Neutrophil (primary cell): ENCODE measurements around the gene CCDC171.

Experiments
- H3K27ac ChIP-seq: fragments of 200-600 bp; sonication (generic); 2 replicates; pipeline ENCODE4 v1.5.1; 2016; ENCODE audit warnings: mild to moderate bottlenecking, moderate library complexity
- H3K27me3 ChIP-seq: fragments of 200-600 bp; sonication (generic); 2 replicates; pipeline ENCODE4 v1.6.0; 2016; ENCODE audit warnings: mild to moderate bottlenecking
- H3K36me3 ChIP-seq: fragments of 200-600 bp; sonication (generic); 2 replicates; pipeline ENCODE4 v1.5.1; 2017
- H3K4me1 ChIP-seq, 2 experiments: fragments of 200-600 bp in 1 of 2; sonication (generic) in 1 of 2; 1 replicate in 1 of 2; 2 replicates in 1 of 2; pipeline versions ENCODE4 v1.5.1 to v1.6.1; 2013 to 2016; ENCODE audit warnings: low read depth in 1 of 2, low read length in 1 of 2, mild to moderate bottlenecking in 1 of 2, moderate library complexity in 1 of 2; ENCODE audit not compliant: control insufficient read depth in 1 of 2, insufficient read depth in 1 of 2
- H3K4me3 ChIP-seq, 2 experiments: fragments of 200-600 bp in 1 of 2; sonication (generic) in 1 of 2; 1 replicate in 1 of 2; 2 replicates in 1 of 2; pipeline ENCODE4 v1.5.1; 2013 to 2016; ENCODE audit warnings: low read depth in 1 of 2, low read length in 1 of 2, mild to moderate bottlenecking in 1 of 2, moderate library complexity in 1 of 2
- H3K9me3 ChIP-seq: fragments of 200-600 bp; sonication (generic); 2 replicates; pipeline ENCODE4 v1.5.1; 2016
- TF ChIP-seq, protein P1 (sequence below): fragments of 200-600 bp; sonication (generic); IDR thresholded peaks from 2 replicates; pipeline ENCODE4 v1.5.1; 2016; ENCODE audit warnings: antibody characterized with exemption

CCDC171 gene

GRCh38 chr9:15512889-15513288 lies 40.0 kb upstream of the CCDC171 start:
- peaks cover 27 to 37% of the 10 kb centered on the region in 2 experiments for H3K4me1 ChIP-seq

DNA sequence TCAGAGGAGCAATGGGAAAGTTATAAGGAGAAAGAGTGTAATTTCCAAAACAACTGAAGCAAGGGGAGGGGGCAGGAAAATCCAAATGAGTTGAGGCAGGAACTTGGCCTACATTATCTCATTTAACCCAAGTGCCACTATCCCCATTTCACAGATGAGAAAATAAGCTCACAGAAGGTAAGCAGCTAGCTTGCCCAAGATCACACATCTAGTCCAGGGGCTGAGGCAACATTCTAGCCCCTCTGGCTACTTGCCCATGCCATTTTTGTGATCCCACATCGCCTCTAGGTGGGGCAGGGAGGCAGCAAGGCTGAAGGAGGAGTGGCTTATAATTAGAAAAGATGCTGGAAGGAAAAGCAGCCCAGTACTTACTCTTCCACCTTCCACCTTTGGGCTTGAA lies 39.5 kb upstream of the CCDC171 start:
- Histone ChIP-seq H3K27ac (peak overlapping the region; percentile 52), H3K4me1 (peaks cover 27 to 37% of the 10 kb centered on the region in 2 experiments), H3K36me3 (peaks cover 6% of the 10 kb centered on the region), H3K4me3 (no peak overlapping the region), H3K27me3 (no peaks in the 10 kb centered on the region), H3K9me3 (no peaks in the 10 kb centered on the region)
- TF ChIP-seq, protein P1, sequence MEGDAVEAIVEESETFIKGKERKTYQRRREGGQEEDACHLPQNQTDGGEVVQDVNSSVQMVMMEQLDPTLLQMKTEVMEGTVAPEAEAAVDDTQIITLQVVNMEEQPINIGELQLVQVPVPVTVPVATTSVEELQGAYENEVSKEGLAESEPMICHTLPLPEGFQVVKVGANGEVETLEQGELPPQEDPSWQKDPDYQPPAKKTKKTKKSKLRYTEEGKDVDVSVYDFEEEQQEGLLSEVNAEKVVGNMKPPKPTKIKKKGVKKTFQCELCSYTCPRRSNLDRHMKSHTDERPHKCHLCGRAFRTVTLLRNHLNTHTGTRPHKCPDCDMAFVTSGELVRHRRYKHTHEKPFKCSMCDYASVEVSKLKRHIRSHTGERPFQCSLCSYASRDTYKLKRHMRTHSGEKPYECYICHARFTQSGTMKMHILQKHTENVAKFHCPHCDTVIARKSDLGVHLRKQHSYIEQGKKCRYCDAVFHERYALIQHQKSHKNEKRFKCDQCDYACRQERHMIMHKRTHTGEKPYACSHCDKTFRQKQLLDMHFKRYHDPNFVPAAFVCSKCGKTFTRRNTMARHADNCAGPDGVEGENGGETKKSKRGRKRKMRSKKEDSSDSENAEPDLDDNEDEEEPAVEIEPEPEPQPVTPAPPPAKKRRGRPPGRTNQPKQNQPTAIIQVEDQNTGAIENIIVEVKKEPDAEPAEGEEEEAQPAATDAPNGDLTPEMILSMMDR: no peak

More at GRCh38 chr9:15512889-15513288, 40.0 kb upstream of the CCDC171 start:
- Histone ChIP-seq H3K36me3 (peaks cover 10% of the 10 kb centered on the region), H3K4me3 (no peak overlapping the region), H3K9me3 (no peaks in the 10 kb centered on the region), H3K27me3 (no peaks in the 10 kb centered on the region), H3K27ac (peak overlapping the region; percentile 52)
- TF ChIP-seq, protein P1: no peak

GRCh38 chr9:15519831-15520230 lies 33.0 kb upstream of the CCDC171 start:
- TF ChIP-seq, protein P1: no peak
- Histone ChIP-seq H3K4me1 (no peaks in the 10 kb centered on the region), H3K27me3 (no peaks in the 10 kb centered on the region), H3K9me3 (no peaks in the 10 kb centered on the region), H3K27ac (no peak overlapping the region), H3K36me3 (no peaks in the 10 kb centered on the region), H3K4me3 (no peak overlapping the region)

- H3K27ac ChIP-seq: no peak overlapping the region
- H3K9me3 ChIP-seq: no peaks in the 10 kb centered on the region
- H3K4me3 ChIP-seq: no peak overlapping the region
- H3K27me3 ChIP-seq: no peaks in the 10 kb centered on the region
- no peaks in the 10 kb centered on the region for H3K4me1 ChIP-seq
- TF ChIP-seq, protein P1: no peak
- no peaks in the 10 kb centered on the region for H3K36me3 ChIP-seq
Measured at GRCh38 chr9:15521254-15521653, 31.6 kb upstream of the CCDC171 start.

DNA sequence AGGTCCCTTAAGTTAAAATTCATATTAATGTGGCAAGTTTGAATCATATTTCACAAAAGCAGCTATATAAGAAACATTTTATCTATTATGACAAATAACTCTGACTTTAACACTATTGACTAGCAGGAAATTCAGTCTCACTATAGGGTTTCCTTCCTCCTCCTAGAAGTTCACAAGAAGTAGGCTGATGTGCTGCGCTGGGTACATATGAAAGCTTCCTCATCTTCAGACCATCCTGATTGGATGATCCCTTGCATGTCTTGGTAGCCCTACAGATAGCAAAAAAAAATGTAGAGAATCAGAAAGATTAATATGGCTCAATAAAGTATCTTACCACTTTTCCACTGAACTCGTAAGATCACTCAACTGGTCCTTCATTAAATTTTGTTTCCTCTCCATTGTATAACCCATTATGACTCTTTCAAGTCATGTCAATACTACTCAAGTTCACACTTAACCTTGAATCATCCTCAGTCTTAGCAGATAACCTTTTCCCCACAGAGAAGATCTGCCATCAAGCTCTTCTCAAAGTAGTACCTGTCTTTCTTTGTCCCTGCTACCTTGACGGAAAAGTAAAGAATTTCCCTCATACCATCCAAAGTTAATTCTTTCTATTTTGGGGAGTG lies 30.6 kb upstream of the CCDC171 start:
- H3K9me3 ChIP-seq: no peaks in the 10 kb centered on the region
- no peaks in the 10 kb centered on the region for H3K27me3 ChIP-seq
- H3K27ac ChIP-seq: no peak overlapping the region
- no peaks in the 10 kb centered on the region for H3K4me1 ChIP-seq
- no peak overlapping the region for H3K4me3 ChIP-seq
- no peaks in the 10 kb centered on the region for H3K36me3 ChIP-seq
- TF ChIP-seq, protein P1: no peak
